Nephron progenitor cell (in vitro differentiated cells): ENCODE data around the gene MON1A.

Experiments used
- DNase-seq: peaks from one replicate; pipeline ENCODE4 v3.0.0; 2021
- H3K27ac Mint-ChIP-seq: 2 replicates; pipeline ENCODE4 v1.8.0; 2021; ENCODE audit warnings: mild to moderate bottlenecking, moderate library complexity, mixed read lengths
- H3K27me3 Mint-ChIP-seq: 2 replicates; pipeline ENCODE4 v1.8.0; 2021; ENCODE audit warnings: mild to moderate bottlenecking, low read depth, mixed read lengths; ENCODE audit not compliant: poor library complexity
- H3K36me3 Mint-ChIP-seq: 2 replicates; pipeline ENCODE4 v1.8.0; 2021; ENCODE audit warnings: low read depth, mixed read lengths
- H3K4me1 Mint-ChIP-seq: 2 replicates; pipeline ENCODE4 v1.8.0; 2021; ENCODE audit warnings: mixed read lengths
- H3K4me3 Mint-ChIP-seq: 2 replicates; pipeline ENCODE4 v1.8.0; 2021; ENCODE audit warnings: mild to moderate bottlenecking, moderate library complexity, mixed read lengths
- H3K9me3 Mint-ChIP-seq: 2 replicates; pipeline ENCODE4 v1.8.0; 2021; ENCODE audit warnings: mild to moderate bottlenecking, moderate library complexity, mixed read lengths
- CTCF ChIP-seq: fragments of 200-600 bp; sonication (generic); IDR thresholded peaks from 2 replicates; pipeline ENCODE4 v1.5.0; 2021; ENCODE audit warnings: antibody characterized with exemption

The MON1A gene

GRCh38 chr3:49914906-49915305 is 14.7 kb downstream of the MON1A start:
- Mint-ChIP-seq H3K27me3 (peaks cover 34% of the 10 kb centered on the region), H3K36me3 (peaks cover 8% of the 10 kb centered on the region), H3K27ac (no peak overlapping the region), H3K9me3 (no peaks in the 10 kb centered on the region), H3K4me3 (no peak overlapping the region), H3K4me1 (peaks cover 4% of the 10 kb centered on the region)
- no peak for DNase-seq
- TF ChIP-seq CTCF: no peak

- Mint-ChIP-seq H3K27me3 (peaks cover 46% of the 10 kb centered on the region), H3K36me3 (peaks cover 10% of the 10 kb centered on the region), H3K4me3 (no peak overlapping the region), H3K27ac (no peak overlapping the region), H3K9me3 (no peaks in the 10 kb centered on the region), H3K4me1 (peaks cover 4% of the 10 kb centered on the region)
- no peak for TF ChIP-seq CTCF
- no peak for DNase-seq
These were observed 16.7 kb downstream of the MON1A start for GRCh38 chr3:49912881-49913281.

- no peak for DNase-seq
- Mint-ChIP-seq H3K4me1 (peaks cover 4% of the 10 kb centered on the region), H3K4me3 (no peak overlapping the region), H3K27ac (no peak overlapping the region), H3K9me3 (no peaks in the 10 kb centered on the region), H3K36me3 (peaks cover 10% of the 10 kb centered on the region), H3K27me3 (peaks cover 45% of the 10 kb centered on the region)
- TF ChIP-seq CTCF: no peak
These were observed 18.0 kb downstream of the MON1A start for GRCh38 chr3:49911611-49912010.

GRCh38 chr3:49911124-49911420 is 18.5 kb downstream of the MON1A start:
- no peak overlapping the region for H3K27ac Mint-ChIP-seq
- H3K27me3 Mint-ChIP-seq: peaks cover 46% of the 10 kb centered on the region
- TF ChIP-seq CTCF: no peak
- peaks cover 10% of the 10 kb centered on the region for H3K36me3 Mint-ChIP-seq
- no peaks in the 10 kb centered on the region for H3K9me3 Mint-ChIP-seq
- DNase-seq: no peak
- H3K4me3 Mint-ChIP-seq: no peak overlapping the region
- peaks cover 6% of the 10 kb centered on the region for H3K4me1 Mint-ChIP-seq

GRCh38 chr3:49910409-49911123 is 19.0 kb downstream of the MON1A start:
- peak; percentile 54 for DNase-seq
- Mint-ChIP-seq H3K27me3 (peaks cover 48% of the 10 kb centered on the region), H3K9me3 (no peaks in the 10 kb centered on the region), H3K27ac (no peak overlapping the region), H3K4me1 (peaks cover 11% of the 10 kb centered on the region), H3K4me3 (peak overlapping the region; percentile 60), H3K36me3 (peaks cover 10% of the 10 kb centered on the region)
- peak; percentile 18 for TF ChIP-seq CTCF
